Stimulated activated CD8-positive, alpha-beta memory T cell treated with anti-CD3 and anti-CD28 coated beads, Interleukin-12 subunit alpha, Interleukin-12 subunit beta, amount 100 ng/mL, for 1 hour (primary cell): ENCODE measurements around the gene WFS1.

Experiments used
- DNase-seq: peaks from one replicate; pipeline ENCODE4 v3.0.0-alpha.2; 2020; ENCODE audit warnings: low read depth

Gene WFS1

DNA sequence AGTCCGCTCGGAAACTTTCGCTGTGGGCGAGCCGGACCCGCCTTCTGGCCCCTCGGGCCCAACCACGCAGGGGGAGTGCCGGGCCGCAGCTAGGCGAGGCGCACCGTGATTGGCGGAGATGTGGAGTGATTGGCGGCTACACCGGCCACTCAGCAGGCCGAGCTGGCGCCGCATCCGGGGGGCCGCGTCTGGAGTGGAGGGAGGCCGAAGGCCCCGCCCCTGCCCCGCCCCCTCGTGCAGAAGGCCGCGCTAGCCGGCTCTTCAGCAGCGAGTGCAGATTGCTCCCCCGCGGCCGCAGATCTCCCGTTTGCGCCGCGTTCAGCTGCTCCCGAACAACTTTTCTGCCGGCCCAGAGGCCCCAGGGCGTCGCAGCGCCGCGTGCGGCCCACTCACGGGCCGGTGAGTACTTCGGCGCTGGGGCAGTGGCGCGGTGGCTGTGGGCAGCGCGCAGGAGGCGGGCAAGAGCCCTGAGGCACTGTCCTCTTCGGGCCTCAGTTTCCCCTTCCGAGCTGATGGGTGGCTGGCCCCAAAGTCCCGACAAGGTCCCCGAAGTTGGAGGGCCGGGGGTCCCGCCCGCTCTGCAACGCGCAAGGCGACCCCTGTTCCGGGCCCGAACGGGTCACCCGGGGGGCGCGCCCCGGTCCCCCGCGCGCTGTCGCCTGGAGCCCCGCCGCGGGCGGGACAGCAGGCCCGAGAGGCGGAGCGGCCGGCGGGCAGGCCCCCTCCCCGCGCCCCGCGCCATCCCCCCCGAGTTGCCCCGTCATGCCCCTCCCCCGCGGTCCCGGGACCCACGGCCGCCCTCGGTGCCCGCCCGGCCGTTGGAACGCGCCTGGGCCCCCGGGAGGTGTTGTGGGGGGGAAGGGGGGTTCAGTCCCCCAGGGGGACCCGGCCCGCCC, at the start of gene WFS1:
Gene WFS1, plus strand, starts transcription at position 235 of the 896 bp plus-strand sequence. CDS start 7,606 bp downstream, outside the sequence.
- DNase-seq, result peak; percentile 91

GRCh38 chr4:6221301-6221850, 48.3 kb upstream of the WFS1 start:
- DNase-seq, result no peak

DNA sequence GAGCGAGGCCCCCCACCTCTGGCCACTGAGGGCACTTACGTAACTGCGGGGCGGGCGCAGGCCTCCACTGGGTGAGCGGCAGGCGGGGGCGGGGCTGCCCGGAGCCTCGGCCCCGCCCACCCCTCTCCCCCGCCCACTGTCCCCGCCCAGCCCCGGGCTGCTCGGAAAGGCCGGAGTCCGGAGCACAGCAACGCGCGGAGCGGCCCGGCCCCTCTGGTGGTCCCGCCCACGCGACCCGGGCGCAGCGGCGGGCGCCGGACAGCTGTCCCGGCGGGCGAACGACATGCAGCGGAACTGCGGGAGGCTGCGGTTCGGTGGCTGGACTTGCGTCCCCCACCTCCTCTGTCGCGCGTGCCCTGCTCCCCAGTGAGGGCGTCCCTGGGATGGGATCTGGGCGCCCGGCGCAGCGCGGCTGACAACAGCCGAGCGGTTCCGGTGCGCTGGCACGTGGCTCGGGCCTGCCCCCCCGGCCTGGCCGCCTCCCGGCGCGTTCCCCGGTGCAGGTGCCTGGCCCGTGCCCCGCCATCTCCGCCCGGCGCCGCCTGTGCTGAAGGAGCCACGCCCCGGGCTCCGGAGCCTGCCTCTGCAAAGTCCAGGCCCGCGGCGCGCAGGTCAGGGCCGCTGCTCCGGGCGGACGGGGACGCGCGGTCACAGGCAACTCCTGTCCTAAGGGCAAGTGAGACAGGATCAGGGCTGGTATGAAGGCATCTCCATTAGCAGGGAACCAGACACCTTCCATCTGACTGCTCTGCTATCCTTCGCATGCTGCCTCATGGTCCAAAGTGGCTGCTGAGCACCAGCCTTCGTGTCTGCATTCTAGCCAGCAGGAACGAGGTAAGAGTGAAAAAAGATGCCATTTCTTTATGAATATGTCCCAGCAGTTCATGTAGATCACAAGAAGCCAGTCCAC, 47.5 kb upstream of the WFS1 start:
- no peak for DNase-seq

DNA sequence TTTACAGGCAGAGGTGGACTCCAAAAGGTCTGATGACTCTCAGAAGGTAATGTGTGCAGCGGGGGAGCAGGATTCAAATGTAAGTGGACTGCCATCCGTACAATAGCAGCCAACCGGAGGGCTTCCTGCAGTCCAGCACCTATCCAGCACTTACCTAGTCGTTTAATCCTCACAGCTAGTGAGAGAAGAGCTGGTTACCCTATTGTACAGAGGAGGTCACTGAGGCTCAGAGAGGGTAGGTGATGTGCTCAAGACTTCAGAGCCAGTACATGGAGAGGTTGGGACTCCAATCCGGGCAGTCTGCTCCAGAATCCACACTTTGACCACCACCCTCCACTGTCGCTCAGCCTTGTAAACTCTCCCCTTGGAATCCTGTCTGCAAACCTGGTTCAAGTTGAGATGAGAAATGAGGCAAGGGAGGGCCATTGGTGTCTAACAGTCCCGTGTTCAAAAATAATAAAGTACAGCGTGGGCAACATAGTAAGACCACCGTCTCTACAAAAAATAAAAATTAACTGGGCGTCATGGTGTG, 46.8 kb upstream of the WFS1 start:
- no peak for DNase-seq

DNA sequence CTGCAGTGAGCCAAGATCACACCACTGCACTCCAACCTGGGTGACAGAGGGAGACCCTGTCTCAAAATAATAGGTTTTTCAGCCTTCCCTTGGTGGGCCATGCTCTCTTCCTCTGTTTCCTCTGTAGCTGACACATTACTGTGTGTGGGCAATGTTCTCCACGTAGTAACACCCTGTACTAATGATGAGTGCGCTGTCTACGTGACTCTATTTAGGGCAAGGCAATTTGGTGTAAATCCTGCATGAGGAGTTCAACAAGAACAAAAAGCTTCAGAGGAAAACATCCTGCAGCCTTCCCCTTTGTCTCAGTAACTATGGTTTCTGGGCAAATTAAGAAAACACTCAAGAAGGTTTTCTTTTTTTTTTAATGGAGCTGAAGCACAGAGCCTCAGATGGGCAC, 44.9 kb upstream of the WFS1 start:
- no peak for DNase-seq

- DNase-seq, result no peak
Measured at GRCh38 chr4:6225469-6225868, 44.2 kb upstream of the WFS1 start.

GRCh38 chr4:6226506-6226905, 43.1 kb upstream of the WFS1 start:
- no peak for DNase-seq

DNA sequence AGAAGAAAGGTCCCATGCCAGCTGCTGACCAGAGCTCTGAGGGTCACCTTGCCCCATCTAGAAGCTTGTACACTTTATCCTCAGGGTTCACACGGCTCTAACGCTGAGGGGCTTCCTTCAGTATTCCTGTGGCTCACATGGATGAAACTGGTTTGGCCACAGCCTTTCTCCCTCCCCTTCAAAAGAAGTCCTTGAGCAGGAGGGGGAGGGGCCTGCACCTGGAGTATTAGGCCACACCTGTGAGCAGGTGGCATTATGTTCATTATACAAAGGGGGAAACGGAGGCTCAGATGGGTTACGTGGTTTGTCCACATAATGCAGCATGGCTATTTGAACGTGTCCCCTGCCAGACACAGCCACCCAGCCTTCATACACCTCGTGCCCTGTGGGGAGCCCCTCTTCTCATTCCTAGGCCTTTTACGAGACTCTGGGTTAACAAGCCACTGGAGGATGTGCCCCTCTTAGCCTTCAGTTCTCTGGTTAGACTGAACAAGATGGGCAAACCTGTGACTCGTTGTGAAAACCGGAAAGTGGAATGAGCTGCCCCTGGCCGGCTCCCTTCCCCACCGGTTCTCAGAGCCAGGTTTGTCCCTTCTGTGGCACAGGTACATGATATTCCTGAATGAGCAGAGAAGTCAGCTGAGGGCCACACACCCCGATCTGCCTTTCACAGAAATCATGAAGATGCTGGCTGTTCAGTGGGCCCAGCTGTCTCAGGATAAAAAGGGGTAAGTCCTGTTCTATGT, 42.1 kb upstream of the WFS1 start:
- no peak for DNase-seq

DNA sequence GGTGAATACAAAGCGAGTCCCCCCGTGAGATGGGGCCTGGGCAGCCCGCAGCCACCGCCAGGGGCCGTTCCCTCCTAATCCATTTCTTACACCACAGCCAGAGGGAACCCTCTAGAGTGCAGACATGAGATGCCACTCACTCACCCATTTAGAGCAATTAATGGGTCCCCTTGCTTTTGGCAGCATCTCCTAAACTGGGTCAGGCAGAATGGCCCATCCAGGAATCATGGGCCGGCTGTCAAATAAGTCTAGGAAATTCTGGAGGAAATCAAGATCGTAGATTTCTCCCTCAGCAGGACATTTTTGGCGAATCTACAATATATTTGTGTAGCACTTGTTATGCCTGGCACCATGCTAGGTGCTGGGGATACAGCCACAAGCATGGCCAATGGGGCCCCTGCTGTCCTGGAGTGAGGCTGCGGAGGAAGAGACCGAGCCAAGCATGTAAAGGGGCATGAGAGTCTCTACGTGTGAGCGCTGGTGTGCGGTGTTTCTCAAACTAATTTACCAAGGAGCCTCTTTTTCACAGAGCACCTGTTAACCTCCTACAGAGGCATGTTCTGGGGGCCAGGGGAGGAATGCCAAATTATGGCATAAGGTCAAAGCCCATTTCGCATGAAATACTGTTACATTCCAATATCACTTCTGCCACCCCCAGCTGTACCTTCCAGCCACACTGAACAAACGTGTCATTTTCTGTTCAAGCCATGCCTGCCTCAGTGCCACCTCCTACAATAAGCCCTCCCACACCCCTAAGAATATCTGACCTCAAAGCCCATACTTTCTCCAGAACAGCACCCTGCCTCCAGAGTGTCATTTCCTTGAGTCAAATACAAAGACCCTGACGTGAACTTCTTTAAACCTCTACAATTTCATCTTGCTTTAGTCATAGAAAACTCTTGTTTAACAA, 41.2 kb upstream of the WFS1 start:
- DNase-seq, result no peak

GRCh38 chr4:6229095-6229494, 40.6 kb upstream of the WFS1 start:
- no peak for DNase-seq

DNA sequence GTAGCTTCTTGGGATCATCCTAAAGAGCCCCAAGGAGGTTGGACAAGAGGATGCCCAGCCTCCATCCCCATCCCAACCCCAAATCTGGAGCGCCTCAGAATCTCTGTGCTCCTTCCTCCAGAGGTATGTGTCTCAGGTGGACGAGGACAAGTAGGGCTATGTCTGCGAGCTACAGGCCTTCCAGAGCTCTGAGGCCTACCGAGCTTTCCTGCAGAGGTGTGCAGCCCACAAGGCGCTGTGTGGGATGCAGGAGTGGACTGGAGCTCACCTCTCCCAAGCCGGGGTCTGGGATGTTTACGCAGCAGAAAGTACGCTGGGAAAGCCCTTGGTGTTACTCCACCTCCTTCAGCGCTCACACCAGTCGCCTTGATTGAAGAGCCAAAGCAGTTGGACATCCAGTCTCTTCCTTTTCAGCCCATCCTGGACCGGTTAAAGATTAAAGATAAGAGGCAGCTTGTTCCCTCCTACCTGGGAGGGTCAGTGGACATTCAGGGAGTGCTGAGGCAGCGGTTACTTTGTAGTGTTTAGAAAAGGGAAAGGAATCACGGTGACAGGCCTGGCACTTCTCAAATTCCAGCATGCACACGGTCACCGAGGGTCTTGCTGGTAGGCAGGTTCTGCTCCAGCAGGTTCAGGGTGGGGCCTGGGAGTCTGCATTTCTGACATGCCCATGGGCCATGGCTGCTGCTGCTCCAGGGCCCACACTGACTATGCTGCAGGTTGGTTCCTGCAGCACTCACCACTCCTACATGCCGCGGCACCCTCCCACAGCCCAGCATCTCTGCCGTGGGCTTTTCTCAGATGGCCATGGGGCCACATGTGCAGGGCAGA, 39.8 kb upstream of the WFS1 start:
- no peak for DNase-seq

DNA sequence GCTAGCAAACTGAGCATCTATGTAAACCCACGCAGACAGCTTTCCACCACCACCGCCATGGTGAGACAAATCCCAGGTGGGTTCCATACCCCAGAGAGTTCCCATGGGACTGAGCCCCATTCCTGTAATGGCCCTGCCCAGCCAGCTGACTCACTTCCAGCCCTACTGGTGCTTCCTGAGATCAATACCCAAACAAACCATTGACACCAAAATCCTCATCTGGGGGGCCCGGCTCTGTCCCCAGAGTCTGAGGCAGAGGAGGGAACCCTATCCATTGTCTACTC, 39.2 kb upstream of the WFS1 start:
- DNase-seq, result no peak

GRCh38 chr4:6230827-6231662, 38.6 kb upstream of the WFS1 start:
- DNase-seq, result no peak

DNA sequence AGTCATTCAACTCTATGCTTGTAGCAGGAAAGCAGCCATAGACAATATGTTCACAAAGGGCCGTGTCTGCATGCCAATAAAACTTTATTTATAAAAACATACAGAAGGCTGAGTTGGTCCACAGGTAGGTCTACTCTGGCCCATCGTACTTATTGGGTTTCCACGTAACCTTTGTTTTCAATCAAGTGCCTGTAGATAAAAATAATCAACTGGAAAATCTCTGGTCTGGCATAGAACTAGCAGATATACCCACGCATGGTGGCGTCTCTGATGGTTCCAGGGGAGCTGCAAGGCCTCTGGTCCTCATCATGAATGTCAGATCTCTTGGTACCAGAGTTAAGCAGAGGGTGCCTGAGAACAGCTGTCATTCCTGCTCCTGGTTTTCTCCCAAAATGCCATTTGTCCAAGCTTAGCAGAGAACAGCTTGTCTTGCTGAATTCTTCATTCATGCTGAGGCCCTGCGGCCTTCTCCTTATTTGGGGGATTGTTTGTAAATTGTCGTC, 37.9 kb upstream of the WFS1 start:
- DNase-seq, result no peak

GRCh38 chr4:6232836-6233785, 36.5 kb upstream of the WFS1 start:
- DNase-seq, result no peak

DNA sequence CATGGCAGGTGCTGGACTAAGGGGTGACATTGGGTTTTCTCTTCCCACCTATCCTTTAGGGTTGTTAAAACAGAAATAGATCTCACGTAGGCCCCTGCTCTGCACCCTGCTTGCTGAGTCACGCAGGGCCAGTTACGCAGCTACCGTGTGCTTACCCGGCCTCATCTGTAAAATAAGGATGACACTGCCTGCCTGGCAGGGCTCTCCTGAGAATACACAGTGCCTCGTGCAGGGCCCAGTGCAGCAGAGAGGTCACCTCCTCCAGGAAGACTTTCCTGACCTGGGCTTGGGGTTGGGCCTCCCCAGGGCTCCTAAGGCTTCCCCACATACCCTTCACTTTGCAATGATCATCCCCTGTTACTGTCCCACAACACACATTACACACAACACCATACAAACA, 35.7 kb upstream of the WFS1 start:
- no peak for DNase-seq

DNA sequence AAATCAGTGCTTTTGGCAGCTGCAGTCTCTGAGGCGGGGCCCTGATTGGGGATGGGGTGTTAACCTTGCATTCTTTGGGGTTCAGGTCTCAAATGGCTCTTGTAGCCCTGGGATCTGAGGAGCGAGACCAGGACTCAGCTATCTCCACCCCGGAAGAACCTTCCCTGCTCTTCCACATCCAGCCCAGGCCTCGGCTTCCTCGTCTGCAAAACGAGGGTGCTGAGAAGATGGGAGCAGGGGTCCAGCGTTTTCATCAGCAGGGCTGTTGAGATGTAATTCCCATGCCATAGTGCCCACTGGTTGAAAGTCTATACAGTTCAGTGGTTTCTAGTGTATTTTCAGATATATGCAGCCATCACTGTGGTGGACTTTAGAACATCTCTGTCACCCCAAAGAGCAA, 34.6 kb upstream of the WFS1 start:
- no peak for DNase-seq
